ENCODE results near the gene FAM149B1.

DNA sequence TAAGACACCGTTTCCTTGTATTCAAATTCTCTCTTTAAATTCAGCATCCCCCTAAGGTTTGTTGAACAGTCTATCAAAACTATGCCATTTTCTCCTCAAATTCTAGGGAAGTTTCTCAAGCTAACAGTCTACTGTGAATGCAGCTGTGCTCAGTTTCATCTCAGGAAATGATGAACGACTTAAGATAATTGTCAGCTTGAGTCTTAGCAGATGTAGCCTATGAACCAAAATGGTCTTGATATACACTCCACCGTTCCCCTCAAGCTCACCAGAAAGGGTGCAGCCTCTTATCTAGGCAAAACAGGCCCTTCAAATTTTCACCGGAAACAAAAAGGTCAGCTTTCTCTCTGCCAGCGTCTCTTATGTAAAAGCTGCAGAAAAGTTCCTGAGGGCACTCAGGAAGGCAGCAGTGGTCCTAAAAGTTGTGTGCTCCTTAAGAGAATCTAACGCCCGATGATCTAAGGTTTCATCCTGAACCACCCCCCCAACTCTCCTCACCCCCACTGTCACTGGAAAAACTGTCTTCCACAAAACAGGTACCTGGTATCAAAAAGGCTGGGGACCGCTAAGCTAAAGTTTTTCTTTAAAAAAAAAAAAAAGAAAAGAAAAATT, 77.1 kb downstream of the FAM149B1 start:
- TF ChIP-seq, protein P1, sequence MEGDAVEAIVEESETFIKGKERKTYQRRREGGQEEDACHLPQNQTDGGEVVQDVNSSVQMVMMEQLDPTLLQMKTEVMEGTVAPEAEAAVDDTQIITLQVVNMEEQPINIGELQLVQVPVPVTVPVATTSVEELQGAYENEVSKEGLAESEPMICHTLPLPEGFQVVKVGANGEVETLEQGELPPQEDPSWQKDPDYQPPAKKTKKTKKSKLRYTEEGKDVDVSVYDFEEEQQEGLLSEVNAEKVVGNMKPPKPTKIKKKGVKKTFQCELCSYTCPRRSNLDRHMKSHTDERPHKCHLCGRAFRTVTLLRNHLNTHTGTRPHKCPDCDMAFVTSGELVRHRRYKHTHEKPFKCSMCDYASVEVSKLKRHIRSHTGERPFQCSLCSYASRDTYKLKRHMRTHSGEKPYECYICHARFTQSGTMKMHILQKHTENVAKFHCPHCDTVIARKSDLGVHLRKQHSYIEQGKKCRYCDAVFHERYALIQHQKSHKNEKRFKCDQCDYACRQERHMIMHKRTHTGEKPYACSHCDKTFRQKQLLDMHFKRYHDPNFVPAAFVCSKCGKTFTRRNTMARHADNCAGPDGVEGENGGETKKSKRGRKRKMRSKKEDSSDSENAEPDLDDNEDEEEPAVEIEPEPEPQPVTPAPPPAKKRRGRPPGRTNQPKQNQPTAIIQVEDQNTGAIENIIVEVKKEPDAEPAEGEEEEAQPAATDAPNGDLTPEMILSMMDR (conservative IDR thresholded peaks at IDR 0.05) = no peak
- no peak for TF ChIP-seq ZFX (IDR thresholded peaks at IDR 0.05)
